HEK293 (cell line): Measurements from ENCODE around the gene MPV17.

Experiments
- EGR2 ChIP-seq: fragments of 450-650 bp; formaldehyde crosslinking; IDR thresholded peaks from 2 replicates; pipeline ENCODE4 v1.5.1; 2016; ENCODE audit warnings: low read depth, missing biosample characterization, missing genetic modification characterization
- KLF10 ChIP-seq: fragments of 450-650 bp; IDR thresholded peaks from 2 replicates; pipeline ENCODE4 v1.5.1; 2018; ENCODE audit warnings: missing biosample characterization, mild to moderate bottlenecking, missing genetic modification characterization
- KLF16 ChIP-seq: fragments of 450-650 bp; formaldehyde crosslinking; IDR thresholded peaks from 2 replicates; pipeline ENCODE4 v1.5.1; 2017; ENCODE audit warnings: missing biosample characterization, missing genetic modification characterization
- SETDB1 ChIP-seq: IDR thresholded peaks from one replicate; pipeline ENCODE4 v1.6.1; 2017; ENCODE audit warnings: mild to moderate bottlenecking, low read length, moderate library complexity, mixed read lengths; ENCODE audit not compliant: insufficient read length
- SP2 ChIP-seq: fragments of 450-650 bp; formaldehyde crosslinking; IDR thresholded peaks from 2 replicates; pipeline ENCODE4 v1.5.1; 2016; ENCODE audit warnings: missing biosample characterization, missing genetic modification characterization
- ZBTB17 ChIP-seq: fragments of 450-650 bp; formaldehyde crosslinking; IDR thresholded peaks from 2 replicates; pipeline ENCODE4 v1.5.1; 2016; ENCODE audit warnings: missing biosample characterization, missing genetic modification characterization
- ZBTB8A ChIP-seq: fragments of 450-650 bp; formaldehyde crosslinking; IDR thresholded peaks from 2 replicates; pipeline ENCODE4 v1.5.1; 2016; ENCODE audit warnings: missing biosample characterization, missing genetic modification characterization
- ZFHX2 ChIP-seq: fragments of 450-650 bp; formaldehyde crosslinking; conservative IDR thresholded peaks from 2 replicates; pipeline ENCODE4 v1.5.1; 2016; ENCODE audit warnings: missing biosample characterization, missing genetic modification characterization
- ZNF10 ChIP-seq: fragments of 450-650 bp; formaldehyde crosslinking; IDR thresholded peaks from 2 replicates; pipeline ENCODE4 v1.5.1; 2017; ENCODE audit warnings: missing biosample characterization, missing genetic modification characterization
- ZNF157 ChIP-seq: fragments of 450-650 bp; formaldehyde crosslinking; IDR thresholded peaks from 2 replicates; pipeline ENCODE4 v1.5.1; 2016; ENCODE audit warnings: missing biosample characterization, missing genetic modification characterization
- ZNF169 ChIP-seq: fragments of 450-650 bp; formaldehyde crosslinking; IDR thresholded peaks from 2 replicates; pipeline ENCODE4 v1.5.1; 2016; ENCODE audit warnings: missing biosample characterization, missing genetic modification characterization
- ZNF221 ChIP-seq: fragments of 450-650 bp; formaldehyde crosslinking; IDR thresholded peaks from 2 replicates; pipeline ENCODE4 v1.5.1; 2017; ENCODE audit warnings: missing biosample characterization, missing genetic modification characterization, borderline replicate concordance
- ZNF26 ChIP-seq: fragments of 450-650 bp; formaldehyde crosslinking; IDR thresholded peaks from 2 replicates; pipeline ENCODE4 v1.5.1; 2016; ENCODE audit warnings: missing biosample characterization, missing genetic modification characterization
- ZNF324 ChIP-seq: fragments of 450-650 bp; formaldehyde crosslinking; IDR thresholded peaks from 2 replicates; pipeline ENCODE4 v1.5.1; 2016; ENCODE audit warnings: missing biosample characterization, missing genetic modification characterization
- ZNF335 ChIP-seq: fragments of 450-650 bp; formaldehyde crosslinking; conservative IDR thresholded peaks from 2 replicates; pipeline ENCODE4 v1.5.1; 2016; ENCODE audit warnings: missing biosample characterization, missing genetic modification characterization
- ZNF366 ChIP-seq: fragments of 450-650 bp; formaldehyde crosslinking; conservative IDR thresholded peaks from 2 replicates; pipeline ENCODE4 v1.5.1; 2016; ENCODE audit warnings: missing biosample characterization, missing genetic modification characterization
- ZNF398 ChIP-seq: fragments of 450-650 bp; formaldehyde crosslinking; IDR thresholded peaks from 2 replicates; pipeline ENCODE4 v1.5.1; 2017; ENCODE audit warnings: missing biosample characterization, missing genetic modification characterization
- ZNF433 ChIP-seq: fragments of 450-650 bp; formaldehyde crosslinking; IDR thresholded peaks from 2 replicates; pipeline ENCODE4 v1.5.1; 2016; ENCODE audit warnings: missing biosample characterization, missing genetic modification characterization, low read depth
- ZNF48 ChIP-seq: fragments of 450-650 bp; formaldehyde crosslinking; IDR thresholded peaks from 2 replicates; pipeline ENCODE4 v1.5.1; 2016; ENCODE audit warnings: missing biosample characterization, missing genetic modification characterization
- ZNF513 ChIP-seq: fragments of 450-650 bp; IDR thresholded peaks from 2 replicates; pipeline ENCODE4 v1.5.1; 2018; ENCODE audit warnings: missing biosample characterization, missing genetic modification characterization
- ZNF514 ChIP-seq: fragments of 450-650 bp; formaldehyde crosslinking; IDR thresholded peaks from 2 replicates; pipeline ENCODE4 v1.5.1; 2016; ENCODE audit warnings: missing biosample characterization, missing genetic modification characterization
- ZNF530 ChIP-seq: fragments of 450-650 bp; formaldehyde crosslinking; IDR thresholded peaks from 2 replicates; pipeline ENCODE4 v1.5.1; 2016; ENCODE audit warnings: low read depth, missing biosample characterization, missing genetic modification characterization
- ZNF544 ChIP-seq: fragments of 450-650 bp; formaldehyde crosslinking; IDR thresholded peaks from 2 replicates; pipeline ENCODE4 v1.5.0; 2017; ENCODE audit warnings: missing biosample characterization, missing genetic modification characterization
- ZNF548 ChIP-seq: fragments of 450-650 bp; formaldehyde crosslinking; IDR thresholded peaks from 2 replicates; pipeline ENCODE4 v1.5.1; 2016; ENCODE audit warnings: missing biosample characterization, missing genetic modification characterization
- ZNF629 ChIP-seq: fragments of 450-650 bp; formaldehyde crosslinking; IDR thresholded peaks from 2 replicates; pipeline ENCODE4 v1.5.1; 2017; ENCODE audit warnings: missing biosample characterization, missing genetic modification characterization
- ZNF768 ChIP-seq: fragments of 450-650 bp; formaldehyde crosslinking; IDR thresholded peaks from 2 replicates; pipeline ENCODE4 v1.5.1; 2018; ENCODE audit warnings: missing biosample characterization, mild to moderate bottlenecking, missing genetic modification characterization
- TF ChIP-seq, protein P1 (sequence below): fragments of 450-650 bp; formaldehyde crosslinking; IDR thresholded peaks from 2 replicates; pipeline ENCODE4 v1.5.1; 2016; ENCODE audit warnings: missing biosample characterization, missing genetic modification characterization
- TF ChIP-seq, protein P2 (sequence below): sonication (generic); formaldehyde crosslinking; IDR thresholded peaks from 2 replicates; pipeline ENCODE4 v1.8.1; 2022; ENCODE audit warnings: mild to moderate bottlenecking, moderate library complexity, missing genetic modification reagents

MPV17 gene

DNA sequence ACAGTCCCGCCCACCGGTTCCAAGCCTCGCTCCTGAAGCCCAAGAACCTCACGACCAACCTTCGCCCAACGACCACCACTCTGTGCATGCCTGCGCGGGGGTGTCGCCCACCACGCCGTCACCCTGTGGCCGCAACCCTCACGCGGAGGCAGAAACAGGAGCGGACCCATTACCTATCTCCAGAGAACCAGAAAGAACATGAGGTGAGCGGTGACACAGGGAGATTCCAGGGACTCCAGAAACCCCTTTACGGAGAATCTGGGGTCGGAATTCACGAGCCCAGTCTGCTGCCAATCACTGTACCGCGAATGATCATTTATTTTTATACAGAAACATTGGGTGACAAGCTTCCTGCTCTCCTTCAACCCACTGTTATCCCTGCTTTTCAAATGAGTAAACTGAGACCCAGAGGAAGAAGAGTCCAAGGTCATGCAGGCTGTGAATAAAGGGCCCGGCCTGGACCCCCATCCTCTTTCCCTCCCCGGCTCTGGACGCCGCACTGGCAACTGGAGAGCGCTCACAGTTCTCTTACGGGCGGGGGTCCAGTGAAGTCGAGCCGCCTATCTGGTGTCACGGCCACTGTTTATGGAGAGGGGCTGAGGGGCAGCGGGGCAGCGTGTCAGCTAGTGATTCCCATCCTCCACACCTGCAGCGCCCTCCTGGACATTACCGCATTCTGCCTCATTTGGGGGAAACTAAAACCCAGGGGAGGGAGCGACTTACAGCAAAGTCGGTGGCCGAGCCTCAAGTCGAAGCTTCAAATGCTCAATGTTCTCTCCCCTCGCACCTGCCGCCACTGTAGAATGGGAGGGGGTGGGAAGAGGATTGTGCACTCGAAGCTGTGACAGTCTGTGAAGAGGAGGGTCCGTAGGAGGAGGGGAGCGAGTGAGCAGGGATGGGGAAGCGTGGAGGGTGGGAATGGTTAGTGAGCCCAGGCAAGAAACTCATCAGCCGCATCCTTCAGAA is 59.3 kb downstream of the MPV17 start (continued):
- TF ChIP-seq, protein P1, sequence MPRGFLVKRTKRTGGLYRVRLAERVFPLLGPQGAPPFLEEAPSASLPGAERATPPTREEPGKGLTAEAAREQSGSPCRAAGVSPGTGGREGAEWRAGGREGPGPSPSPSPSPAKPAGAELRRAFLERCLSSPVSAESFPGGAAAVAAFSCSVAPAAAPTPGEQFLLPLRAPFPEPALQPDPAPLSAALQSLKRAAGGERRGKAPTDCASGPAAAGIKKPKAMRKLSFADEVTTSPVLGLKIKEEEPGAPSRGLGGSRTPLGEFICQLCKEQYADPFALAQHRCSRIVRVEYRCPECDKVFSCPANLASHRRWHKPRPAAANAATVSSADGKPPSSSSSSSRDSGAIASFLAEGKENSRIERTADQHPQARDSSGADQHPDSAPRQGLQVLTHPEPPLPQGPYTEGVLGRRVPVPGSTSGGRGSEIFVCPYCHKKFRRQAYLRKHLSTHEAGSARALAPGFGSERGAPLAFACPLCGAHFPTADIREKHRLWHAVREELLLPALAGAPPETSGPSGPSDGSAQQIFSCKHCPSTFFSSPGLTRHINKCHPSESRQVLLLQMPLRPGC (tag by site-specific recombination): no peak
- TF ChIP-seq ZNF10 (tag by site-specific recombination) (0 out of 2 replicates have a peak, but pooled peaks have one; percentile 7), ZNF157 (tag by site-specific recombination) (no peak), ZNF514 (tag by site-specific recombination) (no peak), ZNF26 (tag by site-specific recombination) (no peak), SP2 (tag by site-specific recombination) (peak; percentile 62), ZNF433 (tag by site-specific recombination) (no peak), ZFHX2 (tag by site-specific recombination) (peak; percentile 96), ZNF221 (tag by site-specific recombination) (no peak), ZNF513 (tag by site-specific recombination) (0 out of 2 replicates have a peak, but pooled peaks have one; percentile 16), EGR2 (tag by site-specific recombination) (peak; percentile 92), ZNF530 (tag by site-specific recombination) (no peak), KLF16 (tag by site-specific recombination) (no peak), ZNF548 (tag by site-specific recombination) (no peak), ZNF169 (tag by site-specific recombination) (no peak), ZNF48 (tag by site-specific recombination) (no peak), ZNF366 (tag by site-specific recombination) (peak; percentile 36), ZBTB8A (tag by site-specific recombination) (peak; percentile 1; the same call in 1 of the 2 replicates), ZNF544 (tag by site-specific recombination) (no peak), ZNF324 (tag by site-specific recombination) (no peak), ZNF768 (no peak), SETDB1 (no peak), KLF10 (tag by site-specific recombination) (no peak), ZBTB17 (tag by site-specific recombination) (no peak), ZNF629 (tag by site-specific recombination) (no peak), ZNF398 (peak; percentile 84), ZNF335 (tag by site-specific recombination) (peak; percentile 66)
- TF ChIP-seq, protein P2, sequence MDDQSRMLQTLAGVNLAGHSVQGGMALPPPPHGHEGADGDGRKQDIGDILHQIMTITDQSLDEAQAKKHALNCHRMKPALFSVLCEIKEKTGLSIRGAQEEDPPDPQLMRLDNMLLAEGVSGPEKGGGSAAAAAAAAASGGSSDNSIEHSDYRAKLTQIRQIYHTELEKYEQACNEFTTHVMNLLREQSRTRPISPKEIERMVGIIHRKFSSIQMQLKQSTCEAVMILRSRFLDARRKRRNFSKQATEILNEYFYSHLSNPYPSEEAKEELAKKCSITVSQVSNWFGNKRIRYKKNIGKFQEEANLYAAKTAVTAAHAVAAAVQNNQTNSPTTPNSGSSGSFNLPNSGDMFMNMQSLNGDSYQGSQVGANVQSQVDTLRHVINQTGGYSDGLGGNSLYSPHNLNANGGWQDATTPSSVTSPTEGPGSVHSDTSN: no peak
